DMS114 treated with DMSO at 0.1 percent for 48 hours (cell line): ENCODE results near the gene PDZRN3.

ENCODE experiments used
- DNase-seq: peaks from one replicate; lab custom pipeline; 2025; ENCODE audit not compliant: unreplicated experiment; lab: John Stamatoyannopoulos, UW

Gene PDZRN3

GRCh38 chr3:73498764-73499622 lies 125.7 kb downstream of the PDZRN3 start:
- no peak for DNase-seq

- DNase-seq: no peak
Observed at GRCh38 chr3:73497646-73498406, 126.9 kb downstream of the PDZRN3 start.

- DNase-seq: no peak
Observed at GRCh38 chr3:73493543-73494308, 131.0 kb downstream of the PDZRN3 start.

GRCh38 chr3:73492186-73492585 lies 132.6 kb downstream of the PDZRN3 start:
- DNase-seq: no peak

GRCh38 chr3:73491287-73491662 lies 133.5 kb downstream of the PDZRN3 start:
- DNase-seq: no peak

- no peak for DNase-seq
Observed at GRCh38 chr3:73490453-73491286, 134.1 kb downstream of the PDZRN3 start.

- DNase-seq: no peak
Observed at GRCh38 chr3:73485877-73486330, 138.8 kb downstream of the PDZRN3 start.

- DNase-seq: no peak
Observed at GRCh38 chr3:73484656-73485248, 140.0 kb downstream of the PDZRN3 start.

- no peak for DNase-seq
Observed at GRCh38 chr3:73481888-73482287, 142.9 kb downstream of the PDZRN3 start.

GRCh38 chr3:73480187-73480672 lies 144.5 kb downstream of the PDZRN3 start:
- DNase-seq: no peak

- no peak for DNase-seq
Observed at GRCh38 chr3:73479325-73479724, 145.4 kb downstream of the PDZRN3 start.

- DNase-seq: no peak
Observed at GRCh38 chr3:73478858-73479257, 145.9 kb downstream of the PDZRN3 start.

GRCh38 chr3:73475717-73476116 lies 149.0 kb downstream of the PDZRN3 start:
- DNase-seq: no peak

- no peak for DNase-seq
Observed at GRCh38 chr3:73475175-73475574, 149.6 kb downstream of the PDZRN3 start.

GRCh38 chr3:73474619-73475018 lies 150.1 kb downstream of the PDZRN3 start:
- DNase-seq: no peak

GRCh38 chr3:73473898-73474416 lies 150.8 kb downstream of the PDZRN3 start:
- no peak for DNase-seq

GRCh38 chr3:73473181-73473897 lies 151.4 kb downstream of the PDZRN3 start:
- DNase-seq: no peak

GRCh38 chr3:73471986-73472787 lies 152.6 kb downstream of the PDZRN3 start:
- no peak for DNase-seq
